LNCAP (cell line): ENCODE results near the gene FAM161A.

ENCODE experiments used
- CTCF ChIP-seq: fragments of 450-650 bp; IDR thresholded peaks from 2 replicates; pipeline ENCODE4 v1.5.1; 2017; ENCODE audit warnings: mild to moderate bottlenecking

Gene FAM161A

GRCh38 chr2:61878761-61879160, 24.9 kb upstream of the FAM161A start:
- TF ChIP-seq CTCF: no peak

DNA sequence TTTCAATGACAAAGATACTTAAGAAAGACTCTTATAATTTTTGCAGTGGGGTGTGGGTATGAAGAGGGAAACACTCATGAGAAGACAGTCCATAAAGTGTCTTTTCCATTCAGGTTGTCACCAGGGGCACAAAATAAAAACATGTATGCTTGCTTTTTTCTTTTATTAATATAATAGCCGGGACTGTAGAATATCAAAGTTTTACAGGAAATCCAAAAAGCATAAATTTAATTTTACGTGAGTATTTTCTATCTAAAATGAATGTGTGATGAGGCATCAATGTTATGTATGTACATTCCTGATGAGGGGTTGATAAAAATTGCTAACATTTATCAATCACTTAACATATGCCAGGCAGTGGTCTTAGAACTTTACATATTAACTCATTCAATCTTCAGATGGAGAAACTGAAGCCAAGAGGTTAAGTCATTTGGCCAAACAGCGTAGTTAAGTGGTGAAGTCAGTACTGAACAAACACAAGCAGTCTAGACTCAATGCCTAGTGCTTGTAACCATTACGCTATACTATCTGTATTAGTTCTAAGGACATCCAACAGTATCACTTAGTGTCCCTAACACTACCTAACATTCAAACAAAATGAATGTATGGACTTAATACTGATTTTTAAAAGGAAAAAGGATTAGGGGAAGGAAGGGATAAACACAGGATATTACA, 23.8 kb upstream of the FAM161A start:
- TF ChIP-seq CTCF: no peak

GRCh38 chr2:61876400-61876799, 22.5 kb upstream of the FAM161A start:
- no peak for TF ChIP-seq CTCF

DNA sequence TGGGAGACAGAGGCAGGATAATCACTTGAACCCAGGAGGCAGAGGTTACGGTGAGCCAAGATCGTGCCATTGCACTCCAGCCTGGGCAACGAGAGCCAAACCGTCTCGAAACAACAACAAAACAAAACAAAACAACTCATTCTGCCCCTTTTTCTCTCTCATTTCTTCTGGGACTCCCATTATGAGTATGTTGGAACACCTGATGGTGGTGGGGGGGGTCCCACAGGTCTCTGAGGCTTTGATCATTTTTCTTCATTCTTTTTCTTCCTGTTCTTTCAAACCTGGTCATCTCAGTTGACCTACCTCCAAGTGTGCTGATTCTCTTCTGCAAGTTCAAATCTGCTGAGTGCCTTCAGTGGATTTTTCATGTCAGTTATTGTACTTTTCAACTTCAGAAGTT, 8.2 kb upstream of the FAM161A start:
- TF ChIP-seq CTCF: no peak

GRCh38 chr2:61857224-61857623, 3.4 kb upstream of the FAM161A start:
- TF ChIP-seq CTCF: no peak

GRCh38 chr2:61855318-61855613, 1.4 kb upstream of the FAM161A start:
- TF ChIP-seq CTCF: no peak

DNA sequence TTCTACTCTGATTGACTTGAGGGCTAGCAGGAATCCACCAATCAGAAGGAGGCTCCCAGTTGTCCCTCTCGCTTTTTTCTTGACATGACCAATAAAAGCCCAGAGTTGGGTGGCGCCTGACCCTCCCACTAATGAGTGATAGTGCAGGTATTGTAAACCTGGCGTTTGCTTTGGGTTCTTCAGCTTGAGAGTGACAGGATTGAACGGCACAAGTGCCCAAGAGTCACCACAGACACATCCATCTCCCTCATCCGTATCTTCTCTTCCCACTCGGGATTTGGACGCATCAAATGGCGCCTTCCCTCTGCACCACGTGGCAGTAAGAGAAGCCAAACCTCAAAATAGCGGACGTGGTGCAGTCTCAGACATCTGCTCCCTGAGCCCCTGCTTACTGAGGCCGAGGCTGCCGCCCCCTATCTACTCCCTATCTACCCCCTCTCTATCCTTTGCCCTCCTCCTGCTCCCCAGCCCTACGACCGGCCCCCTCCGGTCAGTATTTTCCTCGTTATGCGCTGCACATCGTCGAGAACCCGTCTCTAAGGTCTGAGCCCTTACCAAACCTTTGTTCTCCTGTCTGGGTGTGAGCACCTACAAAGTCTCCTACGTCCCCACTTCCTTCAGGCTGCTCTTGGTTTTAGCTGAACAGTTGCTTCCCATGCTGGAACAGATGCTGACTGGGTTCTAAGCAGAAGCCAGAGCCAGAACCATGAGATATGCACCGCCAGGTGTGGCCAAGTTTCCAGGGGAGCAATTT, 881 bp upstream of the FAM161A start:
- TF ChIP-seq CTCF: no peak
